Right forelimb (tissue), 1 donor: ENCODE measurements around the gene TNIP1.

Experiments used
- DNase-seq: peaks from one replicate; pipeline ENCODE4 v3.0.0-alpha.2; 2018

TNIP1 gene

GRCh38 chr5:151080613-151081430 lies at the start of gene TNIP1:
TNIP1 (minus strand) TSS chr5:151081034; CDS start chr5:151065095, 15,939 bp downstream.
- DNase-seq, result peak; percentile 95

- DNase-seq, result no peak
These were observed 49.5 kb upstream of the TNIP1 start for GRCh38 chr5:151130235-151130921.

GRCh38 chr5:151128817-151129216 lies 48.0 kb upstream of the TNIP1 start:
- no peak for DNase-seq

- no peak for DNase-seq
These were observed 47.1 kb upstream of the TNIP1 start for GRCh38 chr5:151127926-151128325.

- DNase-seq, result peak; percentile 82
These were observed 45.4 kb upstream of the TNIP1 start for GRCh38 chr5:151126199-151126645.

- DNase-seq, result no peak
These were observed 44.6 kb upstream of the TNIP1 start for GRCh38 chr5:151125421-151125820.

- DNase-seq, result no peak
These were observed 43.3 kb upstream of the TNIP1 start for GRCh38 chr5:151123897-151124751.

GRCh38 chr5:151122828-151123227 lies 42.0 kb upstream of the TNIP1 start:
- DNase-seq, result no peak

- DNase-seq, result no peak
These were observed 40.8 kb upstream of the TNIP1 start for GRCh38 chr5:151121665-151122064.

GRCh38 chr5:151121095-151121494 lies 40.3 kb upstream of the TNIP1 start:
- no peak for DNase-seq

- no peak for DNase-seq
These were observed 38.2 kb upstream of the TNIP1 start for GRCh38 chr5:151118913-151119575.

GRCh38 chr5:151115272-151115905 lies 34.6 kb upstream of the TNIP1 start:
- DNase-seq, result peak; percentile 82

- DNase-seq, result no peak
These were observed 32.8 kb upstream of the TNIP1 start for GRCh38 chr5:151113651-151114050.

- no peak for DNase-seq
These were observed 30.2 kb upstream of the TNIP1 start for GRCh38 chr5:151110992-151111391.

GRCh38 chr5:151110122-151110681 lies 29.4 kb upstream of the TNIP1 start:
- DNase-seq, result no peak

GRCh38 chr5:151108566-151108965 lies 27.7 kb upstream of the TNIP1 start:
- DNase-seq, result no peak

GRCh38 chr5:151107738-151108520 lies 27.1 kb upstream of the TNIP1 start:
- no peak for DNase-seq

GRCh38 chr5:151107084-151107483 lies 26.2 kb upstream of the TNIP1 start:
- DNase-seq, result no peak

- no peak for DNase-seq
These were observed 25.7 kb upstream of the TNIP1 start for GRCh38 chr5:151106509-151106908.

- DNase-seq, result no peak
These were observed 25.2 kb upstream of the TNIP1 start for GRCh38 chr5:151106043-151106442.

- DNase-seq, result no peak
These were observed 24.7 kb upstream of the TNIP1 start for GRCh38 chr5:151105561-151105960.
